HEK293 (cell line): ENCODE measurements around the gene CAVIN3.

Source experiments
- CTCF ChIA-PET: fragments of 350-600 bp; formaldehyde crosslinking; extraction: SDS; loops from one replicate; lab custom pipeline; 2021; ENCODE audit warnings: antibody characterized with exemption; lab: Yijun Ruan, JAX
- POLR2A ChIA-PET: fragments of 300-600 bp; formaldehyde crosslinking; extraction: SDS; loops from one replicate; lab custom pipeline; 2020; ENCODE audit warnings: antibody characterized with exemption, inconsistent platforms; lab: Yijun Ruan, JAX
- H3K27ac ChIP-seq: fragments of 200-500 bp; sonication (Bioruptor generic); 2 replicates; pipeline ENCODE4 v1.5.1; 2014; ENCODE audit warnings: low read depth, low read length, control low read depth, inconsistent platforms; ENCODE audit errors: extremely low read depth
- H3K36me3 ChIP-seq, 2 experiments: fragments of 200-500 bp in 1 of 2; sonication (Bioruptor generic) in 1 of 2; 1 replicate in 1 of 2; 2 replicates in 1 of 2; pipeline ENCODE4 v1.5.1; 2014 to 2017; ENCODE audit warnings: inconsistent platforms in 2 of 2, low read length in 2 of 2; ENCODE audit not compliant: control insufficient read depth in 2 of 2, insufficient read depth in 1 of 2
- H3K4me1 ChIP-seq: fragments of 200-500 bp; sonication (Bioruptor generic); 2 replicates; pipeline ENCODE4 v1.5.1; 2014; ENCODE audit warnings: mild to moderate bottlenecking, low read length, inconsistent platforms; ENCODE audit not compliant: control insufficient read depth, insufficient read depth
- H3K4me3 ChIP-seq: 2 replicates; pipeline ENCODE4 v1.5.1; 2011; ENCODE audit warnings: low read depth, mild to moderate bottlenecking, control low read depth, low read length, moderate library complexity
- H3K9me3 ChIP-seq: fragments of 200-500 bp; sonication (Bioruptor generic); 2 replicates; pipeline ENCODE4 v1.5.1; 2014; ENCODE audit warnings: low read depth, low read length, inconsistent platforms; ENCODE audit not compliant: control insufficient read depth, insufficient read depth
- BCL11B ChIP-seq: fragments of 450-650 bp; formaldehyde crosslinking; IDR thresholded peaks from 2 replicates; pipeline ENCODE4 v1.5.1; 2016; ENCODE audit warnings: low read depth, missing biosample characterization, missing genetic modification characterization
- GLI4 ChIP-seq: fragments of 450-650 bp; formaldehyde crosslinking; IDR thresholded peaks from 2 replicates; pipeline ENCODE4 v1.5.1; 2016; ENCODE audit warnings: missing biosample characterization, missing genetic modification characterization
- PRDM6 ChIP-seq: fragments of 450-650 bp; formaldehyde crosslinking; IDR thresholded peaks from 2 replicates; pipeline ENCODE4 v1.5.1; 2017; ENCODE audit warnings: missing biosample characterization, missing genetic modification characterization
- REPIN1 ChIP-seq: fragments of 450-650 bp; formaldehyde crosslinking; IDR thresholded peaks from 2 replicates; pipeline ENCODE4 v1.5.1; 2017; ENCODE audit warnings: missing biosample characterization, missing genetic modification characterization, low read depth
- SETDB1 ChIP-seq: IDR thresholded peaks from one replicate; pipeline ENCODE4 v1.6.1; 2017; ENCODE audit warnings: mild to moderate bottlenecking, low read length, moderate library complexity, mixed read lengths; ENCODE audit not compliant: insufficient read length
- SP2 ChIP-seq: fragments of 450-650 bp; formaldehyde crosslinking; IDR thresholded peaks from 2 replicates; pipeline ENCODE4 v1.5.1; 2016; ENCODE audit warnings: missing biosample characterization, missing genetic modification characterization
- SP3 ChIP-seq: fragments of 450-650 bp; formaldehyde crosslinking; IDR thresholded peaks from 2 replicates; pipeline ENCODE4 v1.5.1; 2016; ENCODE audit warnings: missing biosample characterization, missing genetic modification characterization
- TCF7L2 ChIP-seq: IDR thresholded peaks from 2 replicates; pipeline ENCODE4 v1.6.1; 2011; ENCODE audit warnings: low read depth, mild to moderate bottlenecking, inconsistent platforms, low read length, moderate library complexity, borderline replicate concordance
- ZFP3 ChIP-seq: fragments of 450-650 bp; formaldehyde crosslinking; IDR thresholded peaks from 2 replicates; pipeline ENCODE4 v1.5.1; 2016; ENCODE audit warnings: low read depth, missing biosample characterization, missing genetic modification characterization
- ZNF121 ChIP-seq: fragments of 450-650 bp; formaldehyde crosslinking; IDR thresholded peaks from 2 replicates; pipeline ENCODE4 v1.5.1; 2016; ENCODE audit warnings: missing biosample characterization, missing genetic modification characterization
- ZNF133 ChIP-seq: fragments of 450-650 bp; formaldehyde crosslinking; IDR thresholded peaks from 2 replicates; pipeline ENCODE4 v1.5.1; 2016; ENCODE audit warnings: missing biosample characterization, missing genetic modification characterization
- ZNF248 ChIP-seq: fragments of 450-650 bp; formaldehyde crosslinking; IDR thresholded peaks from 2 replicates; pipeline ENCODE4 v1.5.1; 2017; ENCODE audit warnings: missing biosample characterization, missing genetic modification characterization
- ZNF274 ChIP-seq, 2 experiments: fragments of 200-500 bp in 1 of 2; fragments of 450-650 bp in 1 of 2; sonication (Bioruptor generic) in 1 of 2; formaldehyde crosslinking in 1 of 2; IDR thresholded peaks; 2 replicates each; pipeline versions ENCODE4 v1.5.1 to v1.6.1; 2014 to 2016; ENCODE audit warnings: borderline replicate concordance in 1 of 2, inconsistent platforms in 1 of 2, low read length in 1 of 2, missing biosample characterization in 1 of 2, missing genetic modification characterization in 1 of 2
- ZNF426 ChIP-seq: fragments of 450-650 bp; formaldehyde crosslinking; IDR thresholded peaks from 2 replicates; pipeline ENCODE4 v1.5.1; 2017; ENCODE audit warnings: missing biosample characterization, missing genetic modification characterization, mild to moderate bottlenecking, inconsistent platforms, moderate library complexity
- ZNF513 ChIP-seq: fragments of 450-650 bp; IDR thresholded peaks from 2 replicates; pipeline ENCODE4 v1.5.1; 2018; ENCODE audit warnings: missing biosample characterization, missing genetic modification characterization
- ZNF544 ChIP-seq: fragments of 450-650 bp; formaldehyde crosslinking; IDR thresholded peaks from 2 replicates; pipeline ENCODE4 v1.5.0; 2017; ENCODE audit warnings: missing biosample characterization, missing genetic modification characterization
- ZNF560 ChIP-seq: fragments of 450-650 bp; formaldehyde crosslinking; IDR thresholded peaks from 2 replicates; pipeline ENCODE4 v1.5.1; 2017; ENCODE audit warnings: missing biosample characterization, missing genetic modification characterization, borderline replicate concordance
- ZNF658 ChIP-seq: fragments of 450-650 bp; formaldehyde crosslinking; IDR thresholded peaks from 2 replicates; pipeline ENCODE4; 2016; ENCODE audit warnings: missing biosample characterization, missing genetic modification characterization
- ZNF660 ChIP-seq: fragments of 450-650 bp; IDR thresholded peaks from 2 replicates; pipeline ENCODE4 v1.5.1; 2018; ENCODE audit warnings: missing biosample characterization, mild to moderate bottlenecking, missing genetic modification characterization
- ZNF792 ChIP-seq: fragments of 450-650 bp; formaldehyde crosslinking; IDR thresholded peaks from 2 replicates; pipeline ENCODE4 v1.5.1; 2016; ENCODE audit warnings: missing biosample characterization, missing genetic modification characterization
- ZSCAN30 ChIP-seq: fragments of 450-650 bp; IDR thresholded peaks from 2 replicates; pipeline ENCODE4 v1.5.1; 2018; ENCODE audit warnings: missing biosample characterization, mild to moderate bottlenecking, missing genetic modification characterization, moderate library complexity
- TF ChIP-seq, protein P1 (sequence below): fragments of 450-650 bp; formaldehyde crosslinking; conservative IDR thresholded peaks from 2 replicates; pipeline ENCODE4 v1.5.1; 2016; ENCODE audit warnings: low read depth, missing biosample characterization, missing genetic modification characterization

CAVIN3 gene

GRCh38 chr11:6334806-6335205, 14.5 kb upstream of the CAVIN3 start:
- no peaks in the 10 kb centered on the region for H3K36me3 ChIP-seq
- ChIA-PET POLR2A (no interaction called here), CTCF (interaction anchor here (0.6 to 2.3 kb wide), 2 partner anchors 8 to 28 kb away, joined by 3 to 8 read pairs; no protein-coding TSS in a partner anchor)
- TF ChIP-seq SP3 (no peak), REPIN1 (no peak), ZNF658 (tag by site-specific recombination) (no peak), TCF7L2 (no peak), ZNF133 (no peak), ZNF426 (tag by site-specific recombination) (no peak), BCL11B (tag by site-specific recombination) (no peak)
- TF ChIP-seq, protein P1, sequence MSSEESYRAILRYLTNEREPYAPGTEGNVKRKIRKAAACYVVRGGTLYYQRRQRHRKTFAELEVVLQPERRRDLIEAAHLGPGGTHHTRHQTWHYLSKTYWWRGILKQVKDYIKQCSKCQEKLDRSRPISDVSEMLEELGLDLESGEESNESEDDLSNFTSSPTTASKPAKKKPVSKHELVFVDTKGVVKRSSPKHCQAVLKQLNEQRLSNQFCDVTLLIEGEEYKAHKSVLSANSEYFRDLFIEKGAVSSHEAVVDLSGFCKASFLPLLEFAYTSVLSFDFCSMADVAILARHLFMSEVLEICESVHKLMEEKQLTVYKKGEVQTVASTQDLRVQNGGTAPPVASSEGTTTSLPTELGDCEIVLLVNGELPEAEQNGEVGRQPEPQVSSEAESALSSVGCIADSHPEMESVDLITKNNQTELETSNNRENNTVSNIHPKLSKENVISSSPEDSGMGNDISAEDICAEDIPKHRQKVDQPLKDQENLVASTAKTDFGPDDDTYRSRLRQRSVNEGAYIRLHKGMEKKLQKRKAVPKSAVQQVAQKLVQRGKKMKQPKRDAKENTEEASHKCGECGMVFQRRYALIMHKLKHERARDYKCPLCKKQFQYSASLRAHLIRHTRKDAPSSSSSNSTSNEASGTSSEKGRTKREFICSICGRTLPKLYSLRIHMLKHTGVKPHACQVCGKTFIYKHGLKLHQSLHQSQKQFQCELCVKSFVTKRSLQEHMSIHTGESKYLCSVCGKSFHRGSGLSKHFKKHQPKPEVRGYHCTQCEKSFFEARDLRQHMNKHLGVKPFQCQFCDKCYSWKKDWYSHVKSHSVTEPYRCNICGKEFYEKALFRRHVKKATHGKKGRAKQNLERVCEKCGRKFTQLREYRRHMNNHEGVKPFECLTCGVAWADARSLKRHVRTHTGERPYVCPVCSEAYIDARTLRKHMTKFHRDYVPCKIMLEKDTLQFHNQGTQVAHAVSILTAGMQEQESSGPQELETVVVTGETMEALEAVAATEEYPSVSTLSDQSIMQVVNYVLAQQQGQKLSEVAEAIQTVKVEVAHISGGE (tag by site-specific recombination), result no peak
- H3K4me3 ChIP-seq, result no peak overlapping the region
- no peaks in the 10 kb centered on the region for H3K9me3 ChIP-seq
- H3K4me1 ChIP-seq, result no peaks in the 10 kb centered on the region
- no peak overlapping the region for H3K27ac ChIP-seq

- no peaks in the 10 kb centered on the region for H3K4me1 ChIP-seq
- CTCF ChIA-PET, result interaction anchor here (1.5 to 1.6 kb wide), 2 partner anchors 20 to 30 kb away, joined by 5 to 9 read pairs; no protein-coding TSS in a partner anchor
- H3K36me3 ChIP-seq, result no peaks in the 10 kb centered on the region
- no peaks in the 10 kb centered on the region for H3K9me3 ChIP-seq
- POLR2A ChIA-PET, result no interaction called here
- H3K4me3 ChIP-seq, result no peak overlapping the region
- TF ChIP-seq ZNF544 (tag by site-specific recombination), result no peak
- TF ChIP-seq ZNF660 (tag by site-specific recombination), result 0 out of 2 replicates have a peak, but pooled peaks have one; percentile 63
- TF ChIP-seq, all 188 proteins: peak for 1
- no peak overlapping the region for H3K27ac ChIP-seq
Measured at GRCh38 chr11:6333095-6333494, 12.8 kb upstream of the CAVIN3 start.

GRCh38 chr11:6332066-6332465, 11.8 kb upstream of the CAVIN3 start:
- TF ChIP-seq SP2 (tag by site-specific recombination), result no peak
- no peak for TF ChIP-seq ZNF274 (IDR thresholded peaks at IDR 0.05; ENCODE audit: low read length)
- TF ChIP-seq ZNF274 (tag by site-specific recombination; IDR thresholded peaks at IDR 0.05; ENCODE audit: borderline replicate concordance), result no peak
- no peak for TF ChIP-seq ZFP3 (tag by site-specific recombination)
- no peak for TF ChIP-seq ZSCAN30 (tag by site-specific recombination)
- no peak for TF ChIP-seq ZNF513 (tag by site-specific recombination)
- TF ChIP-seq ZNF560, result no peak
- no peak for TF ChIP-seq ZNF248 (tag by site-specific recombination)
- TF ChIP-seq PRDM6 (tag by site-specific recombination), result no peak
- TF ChIP-seq GLI4, result no peak
- no peak for TF ChIP-seq SETDB1
- no peak for TF ChIP-seq ZNF121 (tag by site-specific recombination)
- no peak for TF ChIP-seq ZNF792
- Histone ChIP-seq H3K27ac (no peak overlapping the region), H3K36me3 (no peaks in the 10 kb centered on the region), H3K4me1 (no peaks in the 10 kb centered on the region), H3K4me3 (no peak overlapping the region), H3K9me3 (no peaks in the 10 kb centered on the region)
- POLR2A ChIA-PET, result no interaction called here
- CTCF ChIA-PET, result interaction anchor here (1.2 to 1.5 kb wide), 2 partner anchors 31 kb away, joined by 4 to 5 read pairs; no protein-coding TSS in a partner anchor
